Ovary (tissue), 9 donors: ENCODE results near the gene CCR8. TPM values are rescaled to one million over a fixed set of nuclear protein-coding genes. Genes with fewer than 3 reads are reported as not detected.

Experiments used
- DNase-seq, 5 donors: peaks; one replicate each; pipeline ENCODE4 v3.0.0-alpha.2; 2019 to 2020
- H3K27ac ChIP-seq, 2 donors: fragments of 200-600 bp; one replicate each; pipeline versions ENCODE4 v1.5.1 to v1.8.0; 2019 to 2022
- H3K27me3 ChIP-seq: fragments of 200-600 bp; one replicate; pipeline ENCODE4 v1.8.0; 2022
- H3K36me3 ChIP-seq: fragments of 200-600 bp; sonication (generic); one replicate; pipeline ENCODE4 v1.5.1; 2019
- H3K4me1 ChIP-seq: one replicate; pipeline ENCODE4 v1.8.1; 2013; ENCODE audit warnings: mild to moderate bottlenecking, moderate library complexity; ENCODE audit not compliant: insufficient read depth
- H3K4me3 ChIP-seq: fragments of 200-600 bp; sonication (generic); one replicate; pipeline ENCODE4 v1.5.1; 2017
- H3K9me3 ChIP-seq, 2 donors: fragments of 200-600 bp in 1 of 2; sonication (generic) in 1 of 2; one replicate each; pipeline versions ENCODE4 v1.5.1 to v1.8.1; 2013 to 2019; ENCODE audit warnings: mild to moderate bottlenecking in 1 of 2, moderate library complexity in 1 of 2
- EP300 ChIP-seq: sonication (generic); formaldehyde crosslinking; IDR thresholded peaks from one replicate; pipeline ENCODE4 v1.6.1; 2017; ENCODE audit warnings: antibody characterized with exemption
- POLR2A ChIP-seq: fragments of 450-650 bp; IDR thresholded peaks from one replicate; pipeline ENCODE4 v1.6.1; 2017; ENCODE audit warnings: antibody characterized with exemption, mild to moderate bottlenecking, moderate library complexity
- WGBS, 3 donors: extraction: QIAGEN DNeasy Blood & Tissue Kit in 1 of 3; methylation state at CpG; one replicate each; pipeline versions ENCODE4 v1.1.5 to v1.1.7; 2013 to 2017; 5-methylcytosine and 5-hydroxymethylcytosine counted together
- intact Hi-C, 4 donors: fragments of 100-400 bp; cut with DNase I; formaldehyde crosslinking; loops; one replicate each; pipeline versions ENCODE4 v1.11.0 to v1.15.1; 2022 to 2023
- polyA plus RNA-seq, 2 donors: library from polyadenylated mRNA; stranded (reverse); fragments of 200-250 nt in 1 of 2; fragments of 350-450 nt in 1 of 2; fragmentation: Illumina TruSeq in 1 of 2; extraction: RNeasy Lipid Tissue Mini Kit (QIAGEN cat#74804) in 1 of 2; gene quantifications; one replicate each; pipeline ENCODE4 v1.2.3, GENCODE V29; 2013 to 2014
- total RNA-seq, 7 donors: library from RNA; depleted of rRNA in 2 of 7; stranded (reverse); fragments of >200 nt in 2 of 7; fragmentation: NEBNext Ultra II Directional in 3 of 7; extraction: Animal tissue kit (Norgen Biotek cat#: 25700) in 3 of 7; gene quantifications; one replicate each; pipeline versions ENCODE4 v1.1.0 to v1.2.4, GENCODE V29; 2016 to 2023
- TF ChIP-seq, protein P1 (sequence below), 3 donors: fragments of 450-650 bp in 2 of 3; fragments of 200-600 bp in 1 of 3; IDR thresholded peaks; one replicate each; pipeline versions ENCODE4 v1.5.1 to v1.8.0; 2016 to 2022; ENCODE audit warnings: antibody characterized with exemption in 3 of 3, mild to moderate bottlenecking in 1 of 3
- donor health status: DM: no; HTN: no; CAD: no; lungs with moderate emphysema.
- donor health status: DM: no; HTN: no; CAD: no.
- donor health status: Bipolar disorder and iron deficiency.
- donor health status: DM: yes; HTN: yes; CAD: no.
- donor health status: DM: no; HTN: no; CAD: no.
- donor health status: DM: yes; HTN: yes; CAD: no.

CCR8 gene
- total and polyA plus RNA-seq, 9 donors = 0.23 TPM; not detected in 8

GRCh38 chr3:39287216-39288164, 42.0 kb upstream of the CCR8 start:
- DNase-seq = no peak
- no peaks in the 10 kb centered on the region for H3K36me3 ChIP-seq
- no peaks in the 10 kb centered on the region for H3K9me3 ChIP-seq
- no peak overlapping the region for H3K27ac ChIP-seq
- TF ChIP-seq, protein P1, sequence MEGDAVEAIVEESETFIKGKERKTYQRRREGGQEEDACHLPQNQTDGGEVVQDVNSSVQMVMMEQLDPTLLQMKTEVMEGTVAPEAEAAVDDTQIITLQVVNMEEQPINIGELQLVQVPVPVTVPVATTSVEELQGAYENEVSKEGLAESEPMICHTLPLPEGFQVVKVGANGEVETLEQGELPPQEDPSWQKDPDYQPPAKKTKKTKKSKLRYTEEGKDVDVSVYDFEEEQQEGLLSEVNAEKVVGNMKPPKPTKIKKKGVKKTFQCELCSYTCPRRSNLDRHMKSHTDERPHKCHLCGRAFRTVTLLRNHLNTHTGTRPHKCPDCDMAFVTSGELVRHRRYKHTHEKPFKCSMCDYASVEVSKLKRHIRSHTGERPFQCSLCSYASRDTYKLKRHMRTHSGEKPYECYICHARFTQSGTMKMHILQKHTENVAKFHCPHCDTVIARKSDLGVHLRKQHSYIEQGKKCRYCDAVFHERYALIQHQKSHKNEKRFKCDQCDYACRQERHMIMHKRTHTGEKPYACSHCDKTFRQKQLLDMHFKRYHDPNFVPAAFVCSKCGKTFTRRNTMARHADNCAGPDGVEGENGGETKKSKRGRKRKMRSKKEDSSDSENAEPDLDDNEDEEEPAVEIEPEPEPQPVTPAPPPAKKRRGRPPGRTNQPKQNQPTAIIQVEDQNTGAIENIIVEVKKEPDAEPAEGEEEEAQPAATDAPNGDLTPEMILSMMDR (IDR thresholded peaks at IDR 0.05) = no peak
- TF ChIP-seq POLR2A (no peak), EP300 (no peak)
- no peaks in the 10 kb centered on the region for H3K4me1 ChIP-seq
- intact Hi-C loops = loop anchor here in 3 of 4 donors (2.0 to 5.0 kb wide), 2 partner anchors 160 to 161 kb away; no protein-coding TSS in a partner anchor
- WGBS, 3 donors = 38 to 53% (median 45%) methylated on average over 8 of the region's 8 CpGs
- no peaks in the 10 kb centered on the region for H3K27me3 ChIP-seq
- H3K4me3 ChIP-seq = no peak overlapping the region

DNA sequence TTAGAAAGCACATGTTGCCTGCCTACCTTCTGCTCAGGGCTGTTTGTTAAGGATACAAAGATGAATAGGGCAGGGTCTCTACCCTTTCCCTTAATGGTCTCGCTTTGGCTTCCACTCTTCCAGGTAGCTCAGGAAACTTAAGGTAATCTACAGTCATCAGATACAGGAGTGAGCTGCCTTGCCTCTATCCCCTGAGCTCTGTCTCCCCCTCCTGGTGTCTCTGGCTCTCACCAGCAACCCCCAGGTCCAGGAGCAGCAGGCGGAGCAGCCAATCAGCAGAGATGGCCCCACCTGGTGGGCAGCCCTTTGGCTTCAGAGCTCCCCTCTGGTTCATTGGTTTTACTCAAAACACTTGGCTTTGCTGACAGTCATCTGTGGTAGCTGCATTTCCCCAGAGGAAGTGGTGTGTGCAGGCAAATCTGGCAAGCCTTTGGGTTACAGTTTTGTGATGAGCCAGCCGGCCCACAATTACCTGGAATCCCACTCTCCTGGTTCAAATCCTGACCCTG, 41.2 kb upstream of the CCR8 start:
- Histone ChIP-seq H3K27me3 (no peaks in the 10 kb centered on the region), H3K36me3 (no peaks in the 10 kb centered on the region), H3K4me3 (no peak overlapping the region), H3K27ac (no peak overlapping the region), H3K9me3 (no peaks in the 10 kb centered on the region), H3K4me1 (no peaks in the 10 kb centered on the region)
- peak; percentile 59 to 74 (median 74) for DNase-seq
- TF ChIP-seq POLR2A = peak; percentile 15
- TF ChIP-seq EP300 = no peak
- TF ChIP-seq, protein P1 (IDR thresholded peaks at IDR 0.05) = peak; percentile 38 to 79 (median 64)
- intact Hi-C loops = loop anchor here in 3 of 4 donors (2.0 to 5.0 kb wide), 2 partner anchors 161 to 162 kb away; no protein-coding TSS in a partner anchor
- WGBS, 3 donors = 39 to 54% (median 46%) methylated on average over 3 of the region's 3 CpGs

GRCh38 chr3:39289107-39289506, 40.4 kb upstream of the CCR8 start:
- H3K36me3 ChIP-seq = no peaks in the 10 kb centered on the region
- DNase-seq = no peak
- TF ChIP-seq, protein P1 (IDR thresholded peaks at IDR 0.05) = no peak
- TF ChIP-seq POLR2A (no peak), EP300 (no peak)
- H3K4me1 ChIP-seq = no peaks in the 10 kb centered on the region
- intact Hi-C loops = loop anchor here in 3 of 4 donors (2.0 to 5.0 kb wide), 2 partner anchors 162 kb away; no protein-coding TSS in a partner anchor
- H3K27me3 ChIP-seq = no peaks in the 10 kb centered on the region
- no peak overlapping the region for H3K4me3 ChIP-seq
- H3K27ac ChIP-seq = no peak overlapping the region
- H3K9me3 ChIP-seq = no peaks in the 10 kb centered on the region
- WGBS, 3 donors = 87 to 90% (median 88%) methylated on average over 4 of the region's 4 CpGs

GRCh38 chr3:39290255-39290654, 39.3 kb upstream of the CCR8 start:
- no peak overlapping the region for H3K4me3 ChIP-seq
- intact Hi-C loops = loop anchor here in 1 of 4 donors (5.0 kb wide), 1 partner anchor 163 kb away; no protein-coding TSS in a partner anchor
- TF ChIP-seq, protein P1 (IDR thresholded peaks at IDR 0.05) = no peak
- TF ChIP-seq EP300 = no peak
- TF ChIP-seq POLR2A = no peak
- H3K27me3 ChIP-seq = no peaks in the 10 kb centered on the region
- no peaks in the 10 kb centered on the region for H3K4me1 ChIP-seq
- no peaks in the 10 kb centered on the region for H3K36me3 ChIP-seq
- 19 to 32% (median 19%) methylated on average over 4 of the region's 4 CpGs for WGBS, 3 donors
- H3K9me3 ChIP-seq = no peaks in the 10 kb centered on the region
- no peak for DNase-seq
- H3K27ac ChIP-seq = peak overlapping the region; percentile 24 to 44
